HG03025 (cell line): ENCODE measurements around the gene ITGAE.

Experiments
- ATAC-seq: cut with Tn5 transposase; IDR thresholded peaks from one replicate; pipeline ENCODE4 v1.9.1; 2021; ENCODE audit warnings: mild to moderate bottlenecking, moderate library complexity; ENCODE audit not compliant: unreplicated experiment, low FRiP score

Gene ITGAE

GRCh38 chr17:3678821-3679530 is 122.0 kb downstream of the ITGAE start:
- no peak for ATAC-seq

- ATAC-seq, result no peak
These were observed 122.7 kb downstream of the ITGAE start for GRCh38 chr17:3678095-3678820.

DNA sequence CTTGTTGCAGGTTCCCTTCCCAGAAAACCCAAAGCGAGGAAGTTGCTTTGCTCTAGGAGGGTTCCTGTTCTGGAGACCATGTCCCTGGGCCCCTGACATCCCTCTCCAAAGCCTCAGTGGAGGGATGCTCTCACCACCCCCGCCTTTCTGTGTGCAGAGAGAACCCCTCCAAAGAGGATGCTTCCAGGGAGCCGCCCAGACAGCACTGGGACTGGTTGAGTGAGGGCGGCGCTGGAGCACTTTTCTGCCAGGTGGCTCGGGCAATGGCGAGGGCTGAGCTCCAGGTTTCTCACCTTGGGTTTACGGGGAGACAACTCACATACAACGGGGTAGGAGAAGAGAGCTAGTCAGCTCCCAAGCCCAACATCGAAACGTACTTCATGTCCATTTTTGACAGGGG is 125.1 kb downstream of the ITGAE start:
- no peak for ATAC-seq

DNA sequence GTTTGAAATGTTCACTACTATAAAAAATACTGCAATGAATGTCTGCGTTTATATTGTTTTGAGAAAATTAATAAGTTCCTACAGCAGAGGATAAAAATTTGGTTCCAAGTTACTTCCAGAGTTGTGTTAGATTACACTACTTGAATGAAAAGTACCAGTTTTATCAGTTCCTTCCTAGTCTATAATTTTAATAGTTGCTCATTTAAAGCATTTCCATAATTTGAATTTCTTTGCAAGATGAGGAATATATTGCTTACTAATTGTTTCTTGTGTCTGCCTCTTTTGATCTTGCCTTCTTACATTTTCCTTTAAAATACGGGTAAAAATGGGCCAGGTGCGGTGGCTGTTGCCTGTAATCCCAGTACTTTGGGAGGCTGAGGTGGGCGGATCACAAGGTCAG is 128.4 kb downstream of the ITGAE start:
- ATAC-seq, result no peak

DNA sequence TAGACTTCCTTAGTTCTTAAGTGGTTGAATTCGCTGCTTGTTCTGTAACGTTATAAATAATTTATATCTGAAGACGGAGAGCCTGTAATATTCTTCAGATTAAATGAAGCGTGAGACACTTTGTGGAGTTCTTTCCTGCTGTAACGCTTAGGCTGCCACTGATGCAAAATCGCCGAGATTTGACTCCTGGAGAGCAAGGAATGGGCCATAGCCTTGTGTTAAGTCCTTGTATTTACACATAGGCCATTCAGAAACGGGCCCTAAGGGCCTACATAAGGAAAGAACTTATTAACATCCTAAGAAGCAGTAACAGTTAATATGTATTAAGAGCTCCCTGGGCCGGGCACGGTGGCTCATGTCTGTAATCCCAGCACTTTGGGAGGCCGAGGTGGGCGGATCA is 131.4 kb downstream of the ITGAE start:
- no peak for ATAC-seq

- ATAC-seq, result peak; percentile 15
These were observed 132.0 kb downstream of the ITGAE start for GRCh38 chr17:3669085-3669347.

DNA sequence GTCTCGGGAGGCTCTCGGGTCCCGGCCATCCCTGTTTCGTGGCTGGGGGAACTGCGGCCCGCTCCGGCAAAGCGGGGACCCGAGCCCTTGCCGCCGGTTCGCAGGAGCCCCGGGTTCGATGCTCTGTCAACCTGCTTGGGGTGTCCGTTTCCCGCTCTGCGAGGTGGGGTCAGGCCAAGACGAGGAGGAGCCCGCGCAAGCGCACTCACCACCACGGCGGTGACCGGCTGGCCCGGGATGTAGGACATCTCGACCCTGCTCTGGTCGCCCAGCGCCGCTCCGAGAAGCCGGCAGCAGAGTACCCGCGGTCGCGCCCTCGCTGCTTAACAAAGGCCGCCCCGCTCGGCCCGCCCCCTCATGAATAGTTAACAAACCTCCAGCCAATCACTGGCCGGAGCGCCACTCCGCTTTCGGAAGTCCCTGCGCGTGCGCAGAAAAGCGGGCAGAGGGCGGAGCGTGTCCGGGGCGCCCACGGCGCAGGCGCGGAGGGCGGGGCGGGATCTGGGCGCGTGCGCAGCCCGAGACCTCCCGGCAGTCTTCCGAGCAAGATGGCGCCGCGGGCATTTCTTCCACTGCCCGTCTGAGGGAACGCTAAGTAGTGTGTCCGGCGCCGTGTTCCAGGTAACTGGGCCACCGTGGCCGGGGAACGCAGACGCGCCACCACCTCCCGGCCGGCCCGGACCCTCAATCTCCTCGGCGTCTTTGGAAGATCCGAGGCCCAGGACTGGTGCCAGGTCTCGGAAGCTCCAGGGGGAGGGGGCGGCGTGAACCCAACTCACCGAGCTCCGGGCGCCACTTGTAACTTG is 132.5 kb downstream of the ITGAE start, which contains the start of the genes EMC6 and TAX1BP3:
Gene EMC6, plus strand, starts transcription at position 534 of the 806 bp plus-strand sequence. CDS start 335 bp downstream, outside the sequence.
Gene TAX1BP3, minus strand, starts transcription at position 300 of the 806 bp plus-strand sequence. Its CDS starts 52 bp downstream, at position 248.
- ATAC-seq, result peak; percentile 72

- peak; percentile 12 for ATAC-seq
These were observed 133.4 kb downstream of the ITGAE start for GRCh38 chr17:3667366-3668278.

DNA sequence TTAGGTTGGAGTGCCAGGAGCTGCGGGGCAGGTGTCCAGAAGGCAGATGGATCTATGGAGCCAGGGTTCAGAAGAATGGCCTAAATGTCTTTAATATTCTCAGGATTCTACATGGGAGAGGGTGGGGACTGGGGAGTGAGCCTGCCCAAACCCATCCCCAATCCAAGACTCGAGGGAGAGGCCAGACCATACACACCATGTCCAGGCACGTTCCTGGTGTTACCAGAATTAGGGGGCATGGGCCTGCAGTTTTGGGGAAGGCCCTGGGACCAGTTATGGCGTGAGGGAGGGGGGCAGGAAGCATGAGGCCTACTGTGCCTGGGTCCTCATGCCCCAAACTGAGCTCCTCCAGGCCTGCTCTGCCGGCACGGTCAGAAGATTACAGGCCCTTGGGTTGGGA is 134.5 kb downstream of the ITGAE start:
- ATAC-seq, result no peak

GRCh38 chr17:3665834-3666233 is 135.2 kb downstream of the ITGAE start:
- ATAC-seq, result no peak
